Esophagus squamous epithelium (tissue), 5 donors: ENCODE measurements around the gene DNAJC18. TPM values are rescaled to one million over a fixed set of nuclear protein-coding genes. Genes with fewer than 3 reads are reported as not detected.

Experiments
- DNase-seq: peaks from one replicate; lab custom pipeline; 2025; lab: John Stamatoyannopoulos, UW
- H3K27ac ChIP-seq, 4 donors: fragments of 200-600 bp; sonication (generic); one replicate each; pipeline ENCODE4 v1.5.1; 2016 to 2019; ENCODE audit warnings: mild to moderate bottlenecking in 1 of 4
- H3K27me3 ChIP-seq, 4 donors: fragments of 200-600 bp; sonication (generic); 1 replicate in 3 of 4; 2 replicates in 1 of 4; pipeline versions ENCODE4 v1.5.1 to v1.6.0; 2017 to 2021; ENCODE audit warnings: antibody characterized with exemption in 1 of 4
- H3K36me3 ChIP-seq, 3 donors: fragments of 200-600 bp; sonication (generic); one replicate each; pipeline ENCODE4 v1.5.1; 2016 to 2019
- H3K4me1 ChIP-seq, 3 donors: fragments of 200-600 bp; sonication (generic); one replicate each; pipeline ENCODE4 v1.5.1; 2017 to 2019
- H3K4me3 ChIP-seq, 4 donors: fragments of 200-600 bp; sonication (generic); 1 replicate in 3 of 4; 2 replicates in 1 of 4; pipeline ENCODE4 v1.5.1; 2016 to 2019; ENCODE audit warnings: mild to moderate bottlenecking in 2 of 4, moderate library complexity in 1 of 4
- H3K9me3 ChIP-seq, 3 donors: fragments of 200-600 bp; sonication (generic); one replicate each; pipeline ENCODE4 v1.5.1; 2016 to 2019
- POLR2A ChIP-seq, 4 donors: fragments of 450-650 bp; IDR thresholded peaks; one replicate each; pipeline ENCODE4 v1.6.1; 2017; ENCODE audit warnings: antibody characterized with exemption in 4 of 4, mild to moderate bottlenecking in 4 of 4, moderate library complexity in 3 of 4
- WGBS, 2 donors: methylation state at CpG; one replicate each; pipeline ENCODE4 v1.1.5; 2018; 5-methylcytosine and 5-hydroxymethylcytosine counted together
- intact Hi-C: fragments of 100-400 bp; cut with DNase I; formaldehyde crosslinking; loops from one replicate; pipeline ENCODE4 v1.15.0; 2022
- total RNA-seq, 4 donors: library from RNA; depleted of rRNA; stranded (reverse); fragments of >200 nt; gene quantifications; one replicate each; pipeline ENCODE4 v1.1.0, GENCODE V29; 2016
- TF ChIP-seq, protein P1 (sequence below), 6 experiments: fragments of 450-650 bp in 4 of 6; fragments of 200-600 bp in 2 of 6; sonication (generic) in 2 of 6; IDR thresholded peaks; one replicate each; pipeline ENCODE4 v1.5.1; 2016 to 2019; ENCODE audit warnings: antibody characterized with exemption in 6 of 6, mild to moderate bottlenecking in 4 of 6, moderate library complexity in 4 of 6
- donor health status: DM: yes; HTN: yes; CAD: no.

DNAJC18 gene
- total RNA-seq, 4 donors from 2014 or later, result 0.53 to 6.9 (median 3.9) TPM

DNA sequence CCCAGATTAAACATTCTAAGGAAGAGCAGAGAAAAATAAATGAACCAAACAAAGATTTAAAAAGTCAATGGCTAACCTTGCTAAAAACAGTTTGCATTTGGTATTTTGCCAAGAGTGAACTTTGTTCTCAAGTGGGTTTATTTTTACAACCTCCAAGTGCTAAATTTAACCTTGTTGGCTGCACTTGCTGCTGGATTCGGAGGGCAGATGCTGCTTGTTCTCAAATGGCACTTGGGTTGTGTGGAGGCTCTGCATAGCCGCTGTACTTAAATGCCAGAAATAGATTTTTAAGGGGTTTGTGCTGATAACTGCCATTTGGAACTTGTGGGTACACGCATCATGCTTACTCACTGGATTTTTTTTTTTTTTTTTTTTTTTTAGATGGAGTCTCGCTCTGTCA is 22.1 kb downstream of the DNAJC18 start:
- intact Hi-C loops, result no loop called here
- Histone ChIP-seq H3K27ac (peak overlapping the region in 3 of 4 donors; percentile 64 to 85 (median 82)), H3K9me3 (no peaks in the 10 kb centered on the region), H3K4me1 (peaks cover 18 to 71% (median 46%) of the 10 kb centered on the region in 3 donors), H3K4me3 (no peak overlapping the region), H3K36me3 (peaks cover 0 to 12% (median 0%) of the 10 kb centered on the region in 3 donors), H3K27me3 (no peaks in the 10 kb centered on the region)
- DNase-seq, result no peak
- TF ChIP-seq POLR2A (IDR thresholded peaks at IDR 0.05), result no peak
- TF ChIP-seq, protein P1, sequence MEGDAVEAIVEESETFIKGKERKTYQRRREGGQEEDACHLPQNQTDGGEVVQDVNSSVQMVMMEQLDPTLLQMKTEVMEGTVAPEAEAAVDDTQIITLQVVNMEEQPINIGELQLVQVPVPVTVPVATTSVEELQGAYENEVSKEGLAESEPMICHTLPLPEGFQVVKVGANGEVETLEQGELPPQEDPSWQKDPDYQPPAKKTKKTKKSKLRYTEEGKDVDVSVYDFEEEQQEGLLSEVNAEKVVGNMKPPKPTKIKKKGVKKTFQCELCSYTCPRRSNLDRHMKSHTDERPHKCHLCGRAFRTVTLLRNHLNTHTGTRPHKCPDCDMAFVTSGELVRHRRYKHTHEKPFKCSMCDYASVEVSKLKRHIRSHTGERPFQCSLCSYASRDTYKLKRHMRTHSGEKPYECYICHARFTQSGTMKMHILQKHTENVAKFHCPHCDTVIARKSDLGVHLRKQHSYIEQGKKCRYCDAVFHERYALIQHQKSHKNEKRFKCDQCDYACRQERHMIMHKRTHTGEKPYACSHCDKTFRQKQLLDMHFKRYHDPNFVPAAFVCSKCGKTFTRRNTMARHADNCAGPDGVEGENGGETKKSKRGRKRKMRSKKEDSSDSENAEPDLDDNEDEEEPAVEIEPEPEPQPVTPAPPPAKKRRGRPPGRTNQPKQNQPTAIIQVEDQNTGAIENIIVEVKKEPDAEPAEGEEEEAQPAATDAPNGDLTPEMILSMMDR (IDR thresholded peaks at IDR 0.05), result no peak
- WGBS, 2 donors, result 25 to 37% methylated on average over 4 of the region's 4 CpGs

DNA sequence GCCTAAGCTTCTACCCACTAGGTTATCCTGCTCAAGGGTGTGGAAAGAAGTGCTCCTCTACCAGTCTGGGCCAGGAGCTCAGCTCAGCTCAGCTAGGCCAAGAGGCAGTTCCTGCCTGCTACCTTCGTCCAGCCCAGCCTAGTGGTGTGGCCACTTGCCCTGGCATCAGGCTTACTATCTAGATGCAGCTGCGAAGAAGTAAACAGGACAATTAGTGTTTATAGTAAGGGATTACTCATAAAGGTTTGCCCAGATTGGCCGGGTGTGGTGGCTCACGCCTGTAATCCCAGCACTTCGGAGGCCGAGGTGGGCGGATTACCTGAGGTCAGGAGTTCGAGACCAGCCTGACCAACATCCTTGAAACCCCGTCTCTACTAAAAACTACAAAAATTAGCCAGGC is 22.7 kb downstream of the DNAJC18 start:
- TF ChIP-seq POLR2A (IDR thresholded peaks at IDR 0.05), result no peak
- WGBS, 2 donors, result 55 to 60% methylated on average over 3 to 4 of the region's 9 CpGs
- intact Hi-C loops, result no loop called here
- H3K27ac ChIP-seq, result peak overlapping the region; percentile 13 to 85 (median 66)
- H3K9me3 ChIP-seq, result no peaks in the 10 kb centered on the region
- H3K4me3 ChIP-seq, result no peak overlapping the region
- H3K27me3 ChIP-seq, result no peaks in the 10 kb centered on the region
- peaks cover 18 to 71% (median 46%) of the 10 kb centered on the region in 3 donors for H3K4me1 ChIP-seq
- peaks cover 0 to 12% (median 0%) of the 10 kb centered on the region in 3 donors for H3K36me3 ChIP-seq
- no peak for DNase-seq

DNA sequence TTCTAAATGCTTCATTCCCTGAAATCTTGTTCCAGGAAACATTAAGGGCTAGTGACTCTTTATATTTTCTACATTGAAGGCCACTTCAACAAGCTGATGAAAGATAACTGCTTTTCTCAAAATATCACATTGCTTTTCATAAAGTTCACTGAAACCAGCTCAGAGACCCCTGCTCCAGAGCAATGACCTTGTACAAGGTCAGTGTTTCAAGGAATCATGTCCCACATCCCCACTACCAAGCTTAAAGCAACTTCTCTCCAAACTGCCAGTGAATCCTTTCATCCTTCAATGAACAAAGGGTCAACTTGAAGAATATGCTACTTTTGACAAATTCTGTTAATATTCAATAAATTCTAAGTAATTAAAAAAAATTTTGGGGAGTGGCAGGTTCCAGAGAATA is 23.5 kb downstream of the DNAJC18 start:
- no peak for DNase-seq
- Histone ChIP-seq H3K27ac (peak overlapping the region; percentile 60 to 85 (median 76)), H3K4me1 (peaks cover 18 to 71% (median 46%) of the 10 kb centered on the region in 3 donors), H3K9me3 (no peaks in the 10 kb centered on the region), H3K4me3 (no peak overlapping the region), H3K27me3 (no peaks in the 10 kb centered on the region), H3K36me3 (peaks cover 0 to 12% (median 0%) of the 10 kb centered on the region in 3 donors)
- intact Hi-C loops, result no loop called here
- no peak for TF ChIP-seq POLR2A (IDR thresholded peaks at IDR 0.05)
- TF ChIP-seq, protein P1 (IDR thresholded peaks at IDR 0.05), result no peak

DNA sequence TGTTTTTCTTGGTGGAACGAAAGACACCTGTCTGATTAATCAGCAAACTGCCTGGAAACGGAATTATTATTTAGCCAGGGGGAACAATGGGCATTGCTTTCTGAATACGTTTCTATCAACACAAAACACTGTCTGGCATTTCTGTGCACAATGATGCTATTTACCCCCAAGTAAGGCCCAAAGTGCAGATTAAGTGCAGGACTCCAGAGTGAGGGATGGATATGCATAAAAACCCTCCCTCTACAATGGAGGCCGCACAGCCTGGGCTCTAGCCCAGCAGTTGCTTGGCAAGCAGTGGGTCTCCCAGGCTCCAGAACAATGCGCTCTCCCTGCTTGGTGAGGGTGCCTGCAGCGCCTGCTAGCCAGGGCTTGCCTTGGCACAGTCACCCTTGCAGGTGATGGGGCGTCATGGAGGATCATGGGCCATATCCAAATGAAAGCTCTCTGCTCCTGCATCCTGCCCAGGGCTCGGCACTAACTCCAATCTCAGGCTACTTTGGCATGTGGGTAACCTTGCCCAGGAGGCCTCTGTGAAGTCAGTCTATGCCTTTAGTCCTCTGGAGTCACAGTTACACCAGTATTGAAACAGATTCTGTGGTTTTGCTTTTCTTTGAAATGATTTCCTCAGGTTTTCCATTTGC is 24.0 kb downstream of the DNAJC18 start:
- WGBS, 2 donors, result 33 to 34% methylated on average over 6 of the region's 8 CpGs
- DNase-seq, result no peak
- intact Hi-C loops, result no loop called here

DNA sequence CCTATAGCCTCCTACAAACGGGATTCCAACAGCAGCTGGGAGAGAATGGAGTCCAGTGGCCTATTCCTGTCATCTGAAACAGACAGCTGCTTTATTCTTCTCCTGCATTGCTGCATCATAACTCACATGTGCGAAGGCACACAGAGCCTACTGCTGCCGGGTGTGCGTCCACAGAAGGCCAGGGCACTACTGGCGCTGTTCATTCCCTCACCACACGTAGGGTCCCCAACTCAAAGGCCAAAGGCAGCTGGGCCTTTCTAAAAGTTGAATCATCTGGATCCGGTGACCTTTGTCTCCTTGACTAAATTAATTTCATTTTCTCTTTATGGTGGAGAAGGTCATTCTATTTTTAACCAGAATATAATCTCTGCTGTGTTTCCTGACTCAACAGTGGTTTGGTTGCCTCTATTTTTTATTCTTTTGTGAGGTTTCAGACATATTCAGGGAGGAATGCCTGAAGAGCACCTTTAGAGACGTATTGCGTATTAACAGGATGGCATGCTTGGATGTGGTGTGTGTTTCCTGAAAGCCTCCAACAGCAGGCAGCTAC is 24.7 kb downstream of the DNAJC18 start:
- H3K9me3 ChIP-seq, result no peaks in the 10 kb centered on the region
- H3K4me1 ChIP-seq, result peaks cover 18 to 64% (median 46%) of the 10 kb centered on the region in 3 donors
- intact Hi-C loops, result no loop called here
- 25 to 42% methylated on average over 5 to 9 of the region's 9 CpGs for WGBS, 2 donors
- no peak for DNase-seq
- no peaks in the 10 kb centered on the region for H3K27me3 ChIP-seq
- peak overlapping the region; percentile 70 to 85 (median 76) for H3K27ac ChIP-seq
- TF ChIP-seq, protein P1 (IDR thresholded peaks at IDR 0.05), result peak in 1 of 6 experiments; percentile 7
- TF ChIP-seq POLR2A (IDR thresholded peaks at IDR 0.05), result no peak
- peaks cover 0 to 9% (median 0%) of the 10 kb centered on the region in 3 donors for H3K36me3 ChIP-seq
- no peak overlapping the region for H3K4me3 ChIP-seq

More for the DNA sequence above, 24.0 kb downstream of the DNAJC18 start:
- no peaks in the 10 kb centered on the region for H3K9me3 ChIP-seq
- no peaks in the 10 kb centered on the region for H3K27me3 ChIP-seq
- peaks cover 0 to 12% (median 0%) of the 10 kb centered on the region in 3 donors for H3K36me3 ChIP-seq
- no peak overlapping the region for H3K4me3 ChIP-seq
- peak overlapping the region; percentile 70 to 85 (median 76) for H3K27ac ChIP-seq
- no peak for TF ChIP-seq POLR2A (IDR thresholded peaks at IDR 0.05)
- TF ChIP-seq, protein P1 (IDR thresholded peaks at IDR 0.05), result no peak
- H3K4me1 ChIP-seq, result peaks cover 18 to 71% (median 46%) of the 10 kb centered on the region in 3 donors
